ENCODE measurements around the gene C9orf43. TPM values are rescaled to one million over a fixed set of nuclear protein-coding genes. Genes with fewer than 3 reads are reported as not detected.

The C9orf43 gene
- total RNA-seq, 1 experiment from 2014 or later, result 1.9 TPM

DNA sequence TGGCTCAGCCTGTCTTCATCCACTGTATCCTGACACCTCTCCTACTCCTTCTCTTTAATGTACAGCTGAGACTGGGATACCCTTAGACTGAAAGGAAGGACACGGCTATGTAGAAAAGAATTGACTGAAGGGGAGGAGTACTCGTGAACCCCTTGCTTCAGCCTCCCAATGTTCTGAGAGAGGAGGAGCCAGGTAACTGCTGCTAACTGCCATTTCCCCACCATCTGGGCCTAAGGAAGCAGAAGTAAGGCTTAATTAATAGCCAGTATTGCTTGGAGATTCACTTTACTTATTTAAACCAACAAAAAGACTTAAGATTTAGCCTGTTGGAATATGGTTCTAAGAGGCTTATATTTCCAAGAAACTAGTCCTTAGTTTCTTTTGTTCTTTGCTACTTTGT is 34.2 kb downstream of the C9orf43 start:
- TF ChIP-seq, protein P1, sequence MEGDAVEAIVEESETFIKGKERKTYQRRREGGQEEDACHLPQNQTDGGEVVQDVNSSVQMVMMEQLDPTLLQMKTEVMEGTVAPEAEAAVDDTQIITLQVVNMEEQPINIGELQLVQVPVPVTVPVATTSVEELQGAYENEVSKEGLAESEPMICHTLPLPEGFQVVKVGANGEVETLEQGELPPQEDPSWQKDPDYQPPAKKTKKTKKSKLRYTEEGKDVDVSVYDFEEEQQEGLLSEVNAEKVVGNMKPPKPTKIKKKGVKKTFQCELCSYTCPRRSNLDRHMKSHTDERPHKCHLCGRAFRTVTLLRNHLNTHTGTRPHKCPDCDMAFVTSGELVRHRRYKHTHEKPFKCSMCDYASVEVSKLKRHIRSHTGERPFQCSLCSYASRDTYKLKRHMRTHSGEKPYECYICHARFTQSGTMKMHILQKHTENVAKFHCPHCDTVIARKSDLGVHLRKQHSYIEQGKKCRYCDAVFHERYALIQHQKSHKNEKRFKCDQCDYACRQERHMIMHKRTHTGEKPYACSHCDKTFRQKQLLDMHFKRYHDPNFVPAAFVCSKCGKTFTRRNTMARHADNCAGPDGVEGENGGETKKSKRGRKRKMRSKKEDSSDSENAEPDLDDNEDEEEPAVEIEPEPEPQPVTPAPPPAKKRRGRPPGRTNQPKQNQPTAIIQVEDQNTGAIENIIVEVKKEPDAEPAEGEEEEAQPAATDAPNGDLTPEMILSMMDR (IDR thresholded peaks at IDR 0.05; ENCODE audit: insufficient read depth in 1 of 2, low read depth in 1 of 2, low read length in 1 of 2, severe bottlenecking in 1 of 2, unreplicated experiment in 1 of 2), result no peak
- ChIA-PET POLR2A (no interaction called here), CTCF (no interaction called here)
- no peaks in the 10 kb centered on the region for H3K9me3 ChIP-seq
- no peak for DNase-seq
- Mint-ChIP-seq H3K4me3 (ENCODE audit: unreplicated experiment) (no peak overlapping the region), H3K9me3 (ENCODE audit: unreplicated experiment) (no peaks in the 10 kb centered on the region), H3K36me3 (ENCODE audit: insufficient read depth, unreplicated experiment) (no peaks in the 10 kb centered on the region), H3K27me3 (ENCODE audit: insufficient read depth, unreplicated experiment) (no peaks in the 10 kb centered on the region), H3K27ac (ENCODE audit: unreplicated experiment) (no peak overlapping the region), H3K4me1 (ENCODE audit: low read depth, unreplicated experiment) (no peaks in the 10 kb centered on the region)
- intact Hi-C loops (cut with micrococcal nuclease; ENCODE audit: unreplicated experiment), result loop anchor here (5.0 kb wide), 1 partner anchor 63 kb away; no protein-coding TSS in a partner anchor
- 0 out of 2 replicates have a peak, but pooled peaks cover 3% of the 10 kb centered on the region for H3K4me1 ChIP-seq
- H3K36me3 ChIP-seq (ENCODE audit: control insufficient read depth, insufficient read depth, low read length), result no peaks in the 10 kb centered on the region
- no peak overlapping the region for H3K4me3 ChIP-seq (ENCODE audit: low read depth, low read length)
- H3K27me3 ChIP-seq (replicated peaks; ENCODE audit: control insufficient read depth, insufficient read depth, low read length), result no peaks in the 10 kb centered on the region
- no TSS peak for BruUV-seq (replicated peaks)

DNA sequence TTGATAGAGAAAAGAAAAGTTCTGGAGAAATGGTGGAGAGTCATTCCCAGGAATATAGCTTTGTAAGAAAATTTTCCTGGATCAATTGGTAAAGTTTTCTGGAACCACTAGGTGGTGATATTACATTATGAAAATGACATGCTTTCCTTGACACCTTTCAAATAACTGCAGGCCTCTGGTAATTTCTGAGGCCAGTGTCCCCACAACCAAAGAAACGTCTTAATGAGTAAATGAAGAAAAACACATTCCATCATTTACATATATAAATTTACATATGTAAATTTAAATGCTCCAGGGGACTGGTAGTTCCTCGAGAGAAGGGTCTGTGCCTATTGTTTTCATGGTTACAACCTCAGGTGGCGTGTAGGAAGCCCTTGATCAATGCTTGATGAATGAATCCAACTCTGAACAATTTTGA is 35.8 kb downstream of the C9orf43 start:
- intact Hi-C loops (cut with micrococcal nuclease; ENCODE audit: unreplicated experiment), result loop anchor here (2.0 to 5.0 kb wide), 2 partner anchors 61 to 144 kb away; no protein-coding TSS in a partner anchor
- no peak overlapping the region for H3K27ac Mint-ChIP-seq (ENCODE audit: unreplicated experiment)
- TF ChIP-seq, protein P1 (IDR thresholded peaks at IDR 0.05; ENCODE audit: insufficient read depth in 1 of 2, low read depth in 1 of 2, low read length in 1 of 2, severe bottlenecking in 1 of 2, unreplicated experiment in 1 of 2), result peak; percentile 11 to 48
- no peaks in the 10 kb centered on the region for H3K27me3 Mint-ChIP-seq (ENCODE audit: insufficient read depth, unreplicated experiment)
- H3K36me3 Mint-ChIP-seq (ENCODE audit: insufficient read depth, unreplicated experiment), result no peaks in the 10 kb centered on the region
- H3K27me3 ChIP-seq (replicated peaks; ENCODE audit: control insufficient read depth, insufficient read depth, low read length), result no peaks in the 10 kb centered on the region
- no peak overlapping the region for H3K4me3 Mint-ChIP-seq (ENCODE audit: unreplicated experiment)
- CTCF ChIA-PET, result interaction anchor here (1.0 to 2.1 kb wide), 10 partner anchors 9 to 210 kb away, joined by 3 to 64 read pairs (median 9); partner anchors contain the start of genes ALAD, CDC26, PRPF4 and RGS3
- 0 out of 2 replicates have a peak, but pooled peaks cover 3% of the 10 kb centered on the region for H3K4me1 ChIP-seq
- H3K4me3 ChIP-seq (ENCODE audit: low read depth, low read length), result no peak overlapping the region
- POLR2A ChIA-PET, result interaction anchor here (0.8 to 1.2 kb wide), 2 partner anchors 9 to 23 kb away, joined by 3 read pairs; no protein-coding TSS in a partner anchor
- no peaks in the 10 kb centered on the region for H3K9me3 ChIP-seq
- no TSS peak for BruUV-seq (replicated peaks)
- H3K9me3 Mint-ChIP-seq (ENCODE audit: unreplicated experiment), result no peaks in the 10 kb centered on the region
- peak in 1 of 2 experiments; percentile 49 for DNase-seq
- no peaks in the 10 kb centered on the region for H3K36me3 ChIP-seq (ENCODE audit: control insufficient read depth, insufficient read depth, low read length)
- peaks cover 6% of the 10 kb centered on the region for H3K4me1 Mint-ChIP-seq (ENCODE audit: low read depth, unreplicated experiment)

DNA sequence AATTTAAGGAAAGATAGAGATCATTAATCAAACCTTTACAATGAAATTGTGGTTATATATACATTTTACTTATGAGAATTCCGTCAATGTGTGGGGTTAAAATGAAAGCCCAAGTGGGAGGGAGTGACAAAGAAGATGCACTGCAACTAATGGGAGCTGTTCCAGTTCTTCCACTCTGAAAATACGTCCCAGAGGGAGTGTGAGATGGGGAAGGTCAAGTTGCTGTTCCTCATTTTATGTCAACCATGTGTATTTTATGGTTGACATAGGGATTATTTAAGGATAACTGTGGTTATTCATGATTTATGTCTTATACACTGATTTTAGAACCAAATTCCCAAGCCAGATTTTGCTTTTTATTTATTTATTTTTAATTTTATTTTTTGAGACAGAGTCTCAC is 38.8 kb downstream of the C9orf43 start:
- Mint-ChIP-seq H3K36me3 (ENCODE audit: insufficient read depth, unreplicated experiment) (no peaks in the 10 kb centered on the region), H3K27me3 (ENCODE audit: insufficient read depth, unreplicated experiment) (no peaks in the 10 kb centered on the region), H3K4me3 (ENCODE audit: unreplicated experiment) (no peak overlapping the region), H3K4me1 (ENCODE audit: low read depth, unreplicated experiment) (peaks cover 6% of the 10 kb centered on the region), H3K9me3 (ENCODE audit: unreplicated experiment) (no peaks in the 10 kb centered on the region), H3K27ac (ENCODE audit: unreplicated experiment) (no peak overlapping the region)
- no peaks in the 10 kb centered on the region for H3K27me3 ChIP-seq (replicated peaks; ENCODE audit: control insufficient read depth, insufficient read depth, low read length)
- H3K36me3 ChIP-seq (ENCODE audit: control insufficient read depth, insufficient read depth, low read length), result no peaks in the 10 kb centered on the region
- ChIA-PET POLR2A (no interaction called here), CTCF (no interaction called here)
- no peak for DNase-seq
- peaks cover 6% of the 10 kb centered on the region for H3K4me1 ChIP-seq
- TF ChIP-seq, protein P1 (IDR thresholded peaks at IDR 0.05; ENCODE audit: insufficient read depth in 1 of 2, low read depth in 1 of 2, low read length in 1 of 2, severe bottlenecking in 1 of 2, unreplicated experiment in 1 of 2), result no peak
- H3K4me3 ChIP-seq (ENCODE audit: low read depth, low read length), result no peak overlapping the region
- intact Hi-C loops (cut with micrococcal nuclease; ENCODE audit: unreplicated experiment), result loop anchor here (5.0 kb wide), 1 partner anchor 58 kb away; no protein-coding TSS in a partner anchor
- no peaks in the 10 kb centered on the region for H3K9me3 ChIP-seq
- no TSS peak for BruUV-seq (replicated peaks)

All from Caco-2 (cell line).